Cardiac muscle cell (in vitro differentiated cells and primary cell): ENCODE data around the gene PKNOX2. TPM values are rescaled to one million over a fixed set of nuclear protein-coding genes. Genes with fewer than 3 reads are reported as not detected.
A peak's percentile ranks its signal among the peaks of the same experiment; 100 is the strongest.

ENCODE experiments used
- DNase-seq, 2 donors: peaks; one replicate each; pipeline versions ENCODE4 v3.0.0 to v3.0.0-alpha.2; 2010 to 2017; ENCODE audit warnings: low read depth in 1 of 2, low spot score in 1 of 2
- H3K27ac ChIP-seq: fragments of 200-600 bp; sonication (generic); 2 replicates; pipeline ENCODE4 v1.5.1; 2016
- H3K27me3 ChIP-seq: fragments of 200-600 bp; sonication (generic); 2 replicates; pipeline ENCODE4 v1.6.0; 2016; ENCODE audit warnings: control low read depth
- H3K36me3 ChIP-seq: fragments of 200-600 bp; sonication (generic); 2 replicates; pipeline ENCODE4 v1.5.1; 2016; ENCODE audit warnings: control low read depth
- H3K4me1 ChIP-seq: fragments of 200-600 bp; sonication (generic); 2 replicates; pipeline ENCODE4 v1.8.1; 2017; ENCODE audit warnings: low read depth, mild to moderate bottlenecking, mixed run types
- H3K4me3 ChIP-seq: fragments of 200-600 bp; sonication (generic); 2 replicates; pipeline ENCODE4 v1.5.1; 2016; ENCODE audit warnings: mild to moderate bottlenecking
- H3K9me3 ChIP-seq: fragments of 200-600 bp; sonication (generic); 2 replicates; pipeline ENCODE4 v1.5.1; 2017; ENCODE audit warnings: low read depth, mild to moderate bottlenecking, control low read depth
- polyA plus RNA-seq: library from polyadenylated mRNA; unstranded; fragments of >200 nt; fragmentation: Nextera tagmentation; extraction: Ambion mirVana; gene quantifications from 2 replicates; pipeline ENCODE4 v1.2.1, GENCODE V29; 2016
- total RNA-seq: library from RNA; depleted of rRNA; stranded (reverse); fragments of >200 nt; gene quantifications from 2 replicates; pipeline ENCODE4 v1.2.3, GENCODE V29; 2016
- TF ChIP-seq, protein P1 (sequence below): IDR thresholded peaks from 2 replicates; pipeline ENCODE4 v1.5.1; 2012; ENCODE audit warnings: low read depth, mild to moderate bottlenecking, low read length

Gene PKNOX2
- total and polyA plus RNA-seq, 2 experiments from 2014 or later = 2.1 to 6.1 TPM

GRCh38 chr11:125272821-125273220 is 108.3 kb downstream of the PKNOX2 start:
- H3K9me3 ChIP-seq = no peaks in the 10 kb centered on the region
- no peaks in the 10 kb centered on the region for H3K4me1 ChIP-seq
- DNase-seq = no peak
- no peaks in the 10 kb centered on the region for H3K36me3 ChIP-seq
- no peak overlapping the region for H3K4me3 ChIP-seq
- no peak overlapping the region for H3K27ac ChIP-seq
- no peaks in the 10 kb centered on the region for H3K27me3 ChIP-seq
- TF ChIP-seq, protein P1, sequence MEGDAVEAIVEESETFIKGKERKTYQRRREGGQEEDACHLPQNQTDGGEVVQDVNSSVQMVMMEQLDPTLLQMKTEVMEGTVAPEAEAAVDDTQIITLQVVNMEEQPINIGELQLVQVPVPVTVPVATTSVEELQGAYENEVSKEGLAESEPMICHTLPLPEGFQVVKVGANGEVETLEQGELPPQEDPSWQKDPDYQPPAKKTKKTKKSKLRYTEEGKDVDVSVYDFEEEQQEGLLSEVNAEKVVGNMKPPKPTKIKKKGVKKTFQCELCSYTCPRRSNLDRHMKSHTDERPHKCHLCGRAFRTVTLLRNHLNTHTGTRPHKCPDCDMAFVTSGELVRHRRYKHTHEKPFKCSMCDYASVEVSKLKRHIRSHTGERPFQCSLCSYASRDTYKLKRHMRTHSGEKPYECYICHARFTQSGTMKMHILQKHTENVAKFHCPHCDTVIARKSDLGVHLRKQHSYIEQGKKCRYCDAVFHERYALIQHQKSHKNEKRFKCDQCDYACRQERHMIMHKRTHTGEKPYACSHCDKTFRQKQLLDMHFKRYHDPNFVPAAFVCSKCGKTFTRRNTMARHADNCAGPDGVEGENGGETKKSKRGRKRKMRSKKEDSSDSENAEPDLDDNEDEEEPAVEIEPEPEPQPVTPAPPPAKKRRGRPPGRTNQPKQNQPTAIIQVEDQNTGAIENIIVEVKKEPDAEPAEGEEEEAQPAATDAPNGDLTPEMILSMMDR = no peak

DNA sequence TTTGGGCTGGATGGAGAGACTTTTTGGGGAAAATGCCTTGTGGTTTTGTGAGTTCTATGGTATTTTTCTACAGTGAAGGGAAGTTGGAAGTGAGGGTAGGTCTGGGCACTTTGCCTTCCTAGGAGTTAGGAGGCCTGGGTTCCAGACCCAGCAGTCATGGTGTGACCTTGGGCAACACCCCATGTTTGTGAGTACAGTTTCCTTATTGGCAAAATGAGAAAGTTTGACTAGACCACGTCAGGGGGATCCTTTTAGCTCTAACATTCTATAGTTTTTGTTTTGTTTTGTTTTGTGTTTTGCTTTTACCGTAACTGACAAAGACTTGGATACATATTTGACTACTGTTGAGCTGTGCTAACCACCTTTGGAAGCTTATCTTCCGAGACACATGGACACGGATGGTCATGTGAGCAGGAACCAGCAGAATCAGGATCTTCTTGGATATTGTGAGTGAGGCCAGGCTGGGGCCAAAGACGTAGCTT is 109.0 kb downstream of the PKNOX2 start:
- Histone ChIP-seq H3K27ac (no peak overlapping the region), H3K27me3 (no peaks in the 10 kb centered on the region), H3K36me3 (no peaks in the 10 kb centered on the region), H3K9me3 (no peaks in the 10 kb centered on the region), H3K4me3 (no peak overlapping the region), H3K4me1 (no peaks in the 10 kb centered on the region)
- DNase-seq = no peak
- TF ChIP-seq, protein P1 = no peak

- no peaks in the 10 kb centered on the region for H3K4me1 ChIP-seq
Observed at GRCh38 chr11:125274309-125274708, 109.8 kb downstream of the PKNOX2 start.

GRCh38 chr11:125274774-125275173 is 110.2 kb downstream of the PKNOX2 start:
- TF ChIP-seq, protein P1 = no peak
- Histone ChIP-seq H3K27ac (no peak overlapping the region), H3K4me3 (no peak overlapping the region), H3K9me3 (no peaks in the 10 kb centered on the region), H3K27me3 (no peaks in the 10 kb centered on the region), H3K4me1 (no peaks in the 10 kb centered on the region), H3K36me3 (no peaks in the 10 kb centered on the region)
- no peak for DNase-seq

More at GRCh38 chr11:125274309-125274708, 109.8 kb downstream of the PKNOX2 start:
- Histone ChIP-seq H3K36me3 (no peaks in the 10 kb centered on the region), H3K27ac (no peak overlapping the region), H3K4me3 (no peak overlapping the region), H3K9me3 (no peaks in the 10 kb centered on the region), H3K27me3 (no peaks in the 10 kb centered on the region)
- TF ChIP-seq, protein P1 = no peak
- DNase-seq = no peak

DNA sequence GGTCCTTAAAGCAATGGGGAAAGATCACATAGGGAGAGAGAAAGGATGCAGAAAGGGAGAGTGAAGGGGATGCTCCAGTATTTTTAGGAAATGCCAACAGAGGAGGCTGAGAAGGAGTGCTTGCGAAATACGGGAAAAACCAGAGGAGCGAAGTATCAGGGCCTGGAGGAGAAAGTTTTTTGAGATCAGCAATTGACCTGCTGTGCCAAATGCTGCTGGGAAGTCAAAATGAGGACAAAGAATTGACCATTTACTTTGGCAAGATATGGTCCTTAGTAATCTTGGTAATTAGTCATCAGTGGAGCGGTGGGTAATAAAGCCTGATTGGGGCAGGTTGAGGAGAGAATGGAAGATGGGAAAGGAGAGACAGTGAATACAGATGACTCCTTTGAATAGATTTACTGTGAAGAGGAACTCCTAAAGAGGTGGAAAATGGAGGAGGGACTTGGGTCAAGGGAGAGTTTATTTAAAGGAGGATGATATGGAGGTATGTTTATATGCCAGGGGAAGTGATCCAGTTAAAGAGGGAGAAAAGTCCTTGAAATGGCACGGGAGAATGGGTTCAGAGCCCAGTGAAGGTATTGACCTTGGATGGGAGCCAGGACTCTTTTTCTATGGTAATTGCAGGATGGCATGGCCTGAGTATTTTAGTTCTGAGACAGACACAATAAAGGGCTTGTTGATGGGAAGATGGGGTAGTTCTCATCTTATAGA is 111.5 kb downstream of the PKNOX2 start:
- H3K9me3 ChIP-seq = no peaks in the 10 kb centered on the region
- peak in 1 of 2 donors; percentile 62 for DNase-seq
- TF ChIP-seq, protein P1 = no peak
- peaks cover 2% of the 10 kb centered on the region for H3K4me1 ChIP-seq
- no peak overlapping the region for H3K4me3 ChIP-seq
- no peaks in the 10 kb centered on the region for H3K27me3 ChIP-seq
- no peaks in the 10 kb centered on the region for H3K36me3 ChIP-seq
- no peak overlapping the region for H3K27ac ChIP-seq
